Fibroblast of upper back skin (primary cell): ENCODE measurements around the gene P3H2.

ENCODE experiments used
- DNase-seq: peaks from one replicate; pipeline ENCODE4 v3.0.0-alpha.2; 2013

The P3H2 gene

GRCh38 chr3:189974359-189974758 lies 146.3 kb downstream of the P3H2 start:
- no peak for DNase-seq

GRCh38 chr3:189967254-189967865 lies 153.3 kb downstream of the P3H2 start:
- DNase-seq, result peak; percentile 62

- no peak for DNase-seq
These were observed 153.9 kb downstream of the P3H2 start for GRCh38 chr3:189966843-189967242.

DNA sequence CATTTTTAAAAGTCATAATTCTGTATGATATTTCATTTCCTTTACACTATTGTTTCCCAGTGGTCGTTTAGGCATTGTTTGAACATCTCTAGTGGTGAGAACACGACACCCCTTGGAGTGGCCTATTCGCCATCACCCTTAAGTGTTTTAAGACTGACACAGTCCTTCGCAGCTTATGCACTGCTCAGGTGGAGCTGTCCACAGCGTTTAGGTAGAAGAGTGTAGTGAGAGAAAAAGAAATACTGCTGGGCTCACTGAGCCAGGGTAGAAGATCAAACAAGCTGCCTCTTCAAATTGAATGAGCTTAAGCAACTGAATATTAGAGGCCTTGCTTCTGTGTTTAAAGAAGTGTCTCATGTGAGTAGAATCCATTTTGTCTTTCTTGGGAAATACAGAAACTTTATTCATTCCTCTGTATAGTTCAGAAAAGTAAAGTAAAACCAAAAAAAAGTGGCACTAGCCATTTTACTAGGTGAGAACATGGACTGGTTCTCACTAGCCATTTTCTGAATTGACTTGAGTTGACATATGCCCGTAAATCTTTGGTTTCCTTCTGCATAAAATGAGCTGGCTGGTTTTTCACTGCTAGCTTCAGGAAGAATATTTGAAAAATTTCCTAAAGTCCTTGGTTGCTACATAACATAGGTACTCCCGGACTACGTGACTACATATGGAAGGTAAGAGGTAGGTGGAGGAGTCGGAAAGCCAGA lies 155.9 kb downstream of the P3H2 start:
- DNase-seq, result no peak

DNA sequence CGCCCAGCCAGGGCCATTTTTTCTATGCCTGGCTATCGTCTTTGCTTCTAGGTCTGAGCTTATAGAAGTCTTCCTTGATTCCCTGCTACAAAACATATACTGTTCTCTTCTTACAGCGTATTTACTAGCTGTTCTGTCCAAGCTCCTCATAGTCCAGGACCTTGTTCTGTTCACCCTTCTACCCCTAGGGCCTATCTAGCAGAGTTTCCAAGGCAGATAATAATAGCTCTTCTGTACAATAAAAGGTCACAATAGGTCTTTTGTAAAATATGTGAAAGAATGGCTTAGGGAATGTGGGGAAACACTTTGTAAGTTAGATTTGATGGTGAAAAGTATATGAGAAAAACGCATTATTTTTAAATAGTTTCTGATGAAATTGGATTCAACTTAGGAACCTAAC lies 158.2 kb downstream of the P3H2 start:
- DNase-seq, result no peak

GRCh38 chr3:189961522-189962161 lies 159.1 kb downstream of the P3H2 start:
- peak; percentile 88 for DNase-seq

- peak; percentile 34 for DNase-seq
These were observed 159.6 kb downstream of the P3H2 start for GRCh38 chr3:189961086-189961485.

- no peak for DNase-seq
These were observed 165.7 kb downstream of the P3H2 start for GRCh38 chr3:189954733-189955665.

GRCh38 chr3:189953551-189953950 lies 167.1 kb downstream of the P3H2 start:
- DNase-seq, result peak; percentile 60

DNA sequence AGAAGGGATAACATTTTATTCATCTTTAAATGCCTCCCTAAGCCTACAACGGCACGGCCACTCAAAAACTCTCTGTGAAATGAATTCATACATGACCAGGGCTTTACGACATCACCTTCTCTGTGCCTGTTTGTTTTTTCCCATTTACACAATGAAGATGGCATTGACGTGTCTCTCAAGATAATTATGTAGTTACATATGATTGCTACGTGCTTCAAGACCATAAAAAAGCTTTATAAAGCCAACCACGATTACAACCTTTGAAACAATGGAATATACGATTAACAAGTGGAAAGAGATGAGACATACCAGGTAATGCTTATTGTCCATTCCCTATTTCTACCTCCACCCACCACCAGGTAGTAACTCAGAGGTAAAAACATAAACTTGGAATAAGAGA lies 168.4 kb downstream of the P3H2 start:
- no peak for DNase-seq

GRCh38 chr3:189950258-189950657 lies 170.4 kb downstream of the P3H2 start:
- DNase-seq, result no peak

- no peak for DNase-seq
These were observed 171.1 kb downstream of the P3H2 start for GRCh38 chr3:189949580-189949979.

DNA sequence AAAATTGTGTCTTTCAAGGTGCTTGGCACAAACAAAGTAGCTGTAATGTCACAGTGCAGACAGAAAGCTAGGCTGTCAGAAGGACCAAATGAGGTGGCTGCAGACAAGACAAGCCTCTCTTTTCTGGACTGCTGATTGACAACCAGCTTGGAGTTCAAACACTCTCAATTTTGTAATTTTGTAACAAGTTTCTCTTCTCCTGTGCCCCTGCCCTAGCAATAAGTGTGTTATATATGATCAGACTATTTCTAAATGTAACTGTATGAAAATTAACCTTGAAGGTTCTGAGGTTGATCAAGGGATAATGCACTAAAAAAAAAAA lies 172.0 kb downstream of the P3H2 start:
- no peak for DNase-seq

GRCh38 chr3:189947948-189948723 lies 172.6 kb downstream of the P3H2 start:
- DNase-seq, result peak; percentile 51

- DNase-seq, result no peak
These were observed 173.6 kb downstream of the P3H2 start for GRCh38 chr3:189947068-189947467.

DNA sequence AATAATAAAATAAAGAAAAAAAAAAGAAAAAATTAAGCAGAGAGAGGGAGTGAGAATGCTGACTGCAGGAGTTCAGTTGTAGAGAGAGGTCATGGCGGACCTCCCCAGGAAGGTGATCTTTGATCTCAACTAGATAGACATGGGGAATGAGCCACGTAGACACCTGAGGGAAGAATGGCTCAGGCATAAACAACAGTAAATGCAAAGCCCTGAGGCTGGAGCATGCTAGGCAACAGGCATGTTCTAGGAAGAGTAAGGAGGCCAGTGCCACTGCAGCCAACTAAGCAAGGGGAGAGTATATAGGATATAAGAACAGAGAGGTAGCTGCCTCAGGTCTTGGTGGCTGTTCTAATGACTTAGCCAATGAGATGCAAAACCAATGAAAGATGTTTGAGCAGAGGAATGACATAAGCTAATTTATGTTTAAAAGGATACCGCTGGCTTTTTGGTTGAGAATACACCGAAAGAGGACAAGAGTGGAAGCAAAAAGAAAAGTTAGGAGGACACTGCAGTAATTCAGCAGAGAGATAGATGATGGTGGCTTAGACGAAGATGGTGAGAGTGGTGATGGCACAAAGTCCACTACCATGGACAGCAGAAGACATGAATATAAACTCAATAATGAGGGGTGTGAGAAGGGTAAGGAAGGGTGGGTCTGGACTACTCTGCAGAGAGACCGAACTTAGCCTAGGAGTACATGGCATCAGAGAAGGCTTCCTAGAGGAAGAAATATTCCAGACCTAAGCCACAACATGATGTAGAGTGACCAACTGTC lies 174.6 kb downstream of the P3H2 start:
- no peak for DNase-seq

GRCh38 chr3:189944285-189945145 lies 176.2 kb downstream of the P3H2 start:
- no peak for DNase-seq

DNA sequence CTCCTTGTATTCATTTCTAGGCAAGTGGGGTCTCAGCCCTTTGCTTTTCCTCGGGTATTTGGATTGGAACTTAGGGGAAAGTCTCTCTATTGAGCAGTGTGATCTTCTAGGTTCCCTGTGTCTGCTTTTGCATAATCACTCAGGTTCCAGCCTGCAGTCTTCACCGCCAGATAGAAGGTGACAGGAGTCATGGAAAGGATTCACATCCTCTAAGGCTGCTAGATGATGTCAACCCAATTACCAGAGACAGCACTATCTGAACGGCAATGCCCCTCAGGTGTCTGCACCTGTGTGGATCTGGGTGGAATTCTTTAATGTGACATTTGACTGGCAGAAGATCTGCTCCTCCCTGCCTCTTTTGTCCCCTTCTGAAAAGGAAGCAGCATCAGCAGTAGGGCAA lies 177.7 kb downstream of the P3H2 start:
- no peak for DNase-seq

- peak; percentile 53 for DNase-seq
These were observed 179.0 kb downstream of the P3H2 start for GRCh38 chr3:189941679-189942078.

DNA sequence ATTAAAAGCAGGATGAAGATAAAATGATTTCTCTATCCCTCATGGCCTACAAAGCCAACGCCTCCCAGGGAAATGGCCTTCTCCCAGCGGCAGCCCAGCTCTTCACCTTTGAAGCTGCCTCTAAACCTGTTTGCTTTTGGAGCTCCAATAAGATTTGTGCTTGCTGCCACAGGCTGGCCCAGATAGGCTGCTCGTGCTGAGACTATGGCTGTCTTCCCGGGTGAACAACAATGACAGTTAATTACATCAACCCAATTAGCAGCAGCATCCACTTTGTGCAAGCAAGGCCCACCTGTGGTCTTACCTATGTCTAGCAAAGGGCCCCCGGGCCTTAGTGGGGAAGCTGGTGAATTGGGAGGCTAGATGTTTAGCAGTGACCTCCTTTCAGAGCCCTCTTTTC lies 179.6 kb downstream of the P3H2 start:
- no peak for DNase-seq
